HG02981 (cell line): Measurements from ENCODE around the gene WDR86.

Experiments
- ATAC-seq: cut with Tn5 transposase; IDR thresholded peaks from one replicate; pipeline ENCODE4 v1.9.1; 2021; ENCODE audit warnings: mild to moderate bottlenecking, moderate library complexity; ENCODE audit not compliant: unreplicated experiment

WDR86 gene

DNA sequence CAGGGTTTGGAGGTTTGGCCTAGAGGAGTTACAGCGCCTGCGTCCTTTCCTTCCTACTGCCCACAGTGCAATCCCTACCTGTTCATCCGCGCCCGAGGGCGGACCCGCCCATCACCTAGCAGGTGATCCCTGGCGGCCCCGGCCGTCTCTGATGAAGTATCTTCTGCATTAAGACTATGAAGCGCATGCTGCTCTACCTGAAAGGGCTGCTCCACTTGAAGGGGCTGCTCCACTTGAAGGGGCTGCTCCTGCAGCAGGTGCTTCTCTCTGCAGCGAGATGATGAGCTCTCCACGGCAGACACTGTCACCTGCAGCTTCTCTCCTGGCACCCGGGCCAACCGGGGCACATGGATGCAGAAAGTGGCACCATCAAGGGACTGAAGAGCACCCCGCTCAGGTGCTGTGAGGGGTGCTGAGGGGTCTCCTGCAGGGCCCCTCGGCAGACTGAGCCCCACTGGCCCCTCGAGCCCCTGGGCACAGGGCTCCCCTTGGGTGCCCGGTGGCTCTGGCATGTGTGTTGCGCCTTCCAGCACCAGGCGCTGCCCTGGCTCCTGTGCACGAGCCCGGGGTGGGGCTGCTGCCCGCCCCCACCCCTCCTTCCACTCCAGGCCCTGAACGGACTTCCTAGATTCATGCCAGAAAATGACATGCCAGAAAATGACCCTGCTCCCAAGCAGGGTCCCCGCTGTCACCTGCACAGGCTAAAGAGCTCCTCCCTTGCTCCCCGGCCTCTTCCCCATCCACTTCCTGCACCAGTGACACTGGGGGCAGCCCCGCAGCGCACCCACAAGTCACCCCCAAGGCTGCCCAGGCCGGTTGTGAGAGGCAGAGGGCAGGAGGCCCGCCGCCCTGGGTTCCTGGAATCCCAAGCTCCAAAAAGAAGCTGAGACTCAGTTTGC, 29.4 kb downstream of the WDR86 start:
- no peak for ATAC-seq

DNA sequence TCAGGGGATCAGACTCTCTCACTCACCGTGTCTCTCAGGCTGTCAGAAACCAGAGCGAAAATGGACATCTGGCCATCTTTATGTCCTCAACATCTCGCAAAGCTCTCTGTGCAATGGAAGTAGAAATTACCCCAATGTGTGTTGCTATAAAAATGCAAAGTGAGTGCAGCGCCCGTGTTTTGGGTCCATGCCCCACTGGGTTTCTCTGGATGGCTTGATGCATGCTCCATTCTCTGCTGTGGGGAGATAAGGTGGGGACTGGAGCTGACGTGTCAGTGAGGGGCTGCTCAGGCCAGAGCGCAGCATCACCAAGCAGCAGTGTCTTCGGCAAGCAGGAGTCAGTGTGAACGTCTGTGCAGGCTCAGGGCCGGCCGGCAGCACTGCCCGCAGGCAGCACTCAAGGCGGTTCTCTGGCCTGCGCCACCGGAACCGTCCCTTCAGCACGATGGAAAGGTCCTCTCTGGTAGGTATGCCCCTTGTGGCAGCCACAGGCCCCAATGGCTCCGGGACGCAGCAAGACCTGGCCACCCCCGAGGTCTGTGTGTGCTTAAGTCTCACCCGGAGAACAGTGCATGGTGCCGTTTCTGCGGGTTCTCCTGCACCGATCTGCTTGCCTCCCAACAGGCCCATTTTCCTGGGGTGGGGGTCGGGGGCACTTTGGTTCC, 30.2 kb downstream of the WDR86 start:
- ATAC-seq: no peak

DNA sequence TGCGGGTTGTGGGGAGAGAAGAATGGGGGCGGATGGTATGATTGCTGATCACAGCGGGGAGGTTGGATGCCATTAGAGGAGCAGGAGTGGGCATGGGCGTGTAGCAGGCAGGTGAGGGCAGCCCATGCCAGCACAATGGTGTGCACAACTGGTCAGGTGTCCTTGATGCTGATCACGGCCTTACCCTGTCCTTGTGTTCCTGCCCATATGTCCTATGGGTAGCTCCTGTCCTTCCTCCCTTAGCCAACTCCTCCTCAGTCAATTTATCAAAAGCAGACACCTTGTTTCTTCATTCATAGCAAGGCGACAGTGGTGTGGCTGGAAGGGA, 30.7 kb downstream of the WDR86 start:
- ATAC-seq: no peak

DNA sequence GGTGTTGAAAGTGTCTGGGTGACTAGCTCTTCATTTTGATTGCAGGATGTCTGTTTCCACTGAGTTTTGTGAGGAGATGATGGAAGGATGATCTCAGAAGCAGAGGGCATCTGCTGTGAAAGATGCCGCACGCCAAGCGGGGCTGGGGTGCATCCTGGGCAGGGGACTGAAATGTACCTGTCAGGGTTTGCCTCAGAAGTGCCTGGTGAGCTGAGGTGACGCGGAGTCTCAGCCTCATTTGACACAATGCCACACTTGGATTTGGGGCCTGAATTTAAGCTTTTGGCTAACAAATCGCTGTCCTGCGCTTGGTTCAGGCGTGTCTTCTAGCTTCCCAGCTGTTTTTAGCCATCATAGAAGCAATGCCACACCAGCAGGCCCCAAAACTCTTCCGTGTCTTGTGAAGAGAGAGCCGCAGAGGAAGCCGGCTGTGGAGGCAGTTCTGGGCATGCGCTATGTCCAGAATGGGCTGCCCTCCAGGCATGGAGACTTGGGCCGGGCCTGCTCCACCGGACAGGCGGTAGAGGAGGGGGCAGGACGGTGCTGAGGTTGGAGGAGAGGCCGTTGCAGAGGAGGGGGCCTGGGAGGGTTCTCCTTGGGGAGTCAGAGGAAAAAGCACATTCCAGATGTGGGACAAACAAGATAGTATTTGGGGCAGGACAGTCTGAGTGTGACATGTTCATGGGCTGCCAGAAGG, 31.2 kb downstream of the WDR86 start:
- no peak for ATAC-seq

DNA sequence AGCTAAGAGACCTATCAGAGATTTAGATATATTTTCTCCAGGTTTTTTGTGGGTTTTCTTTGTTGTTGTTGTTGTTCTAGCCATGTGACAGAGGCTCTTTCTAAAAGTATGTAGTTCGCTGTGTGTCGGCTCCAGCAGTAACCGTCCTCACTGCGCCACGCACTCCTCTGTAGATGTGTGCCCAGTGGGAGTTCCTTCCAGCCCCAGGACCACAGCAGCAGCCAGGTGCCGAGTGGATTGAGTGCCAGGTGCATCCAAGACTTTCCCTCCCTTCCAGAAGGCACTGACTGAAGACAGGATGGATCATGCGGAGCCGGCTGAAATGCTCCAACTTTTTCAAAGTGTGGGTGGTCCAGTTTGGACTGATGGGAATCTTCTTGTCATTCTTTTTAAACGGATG, 31.8 kb downstream of the WDR86 start:
- ATAC-seq: no peak

DNA sequence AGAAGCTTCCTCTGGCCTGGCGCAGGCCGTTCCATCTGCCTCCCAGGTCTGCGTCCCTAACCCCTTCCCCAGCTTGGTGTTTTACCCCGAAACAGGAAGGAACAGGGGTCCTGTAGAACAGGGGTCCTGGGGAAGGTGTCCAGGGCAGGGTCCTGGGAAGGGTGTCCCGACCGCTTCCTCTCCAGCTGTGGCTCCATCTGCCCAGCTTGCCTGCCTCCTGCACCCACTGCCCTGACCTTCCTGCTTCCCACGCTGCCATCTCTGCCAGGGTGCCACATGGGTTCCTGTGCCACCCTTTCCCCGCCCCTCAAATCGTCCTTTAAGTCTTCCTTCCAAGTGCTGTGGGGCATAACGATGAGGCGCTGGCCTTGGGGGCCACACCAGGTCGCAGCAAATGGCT, 32.4 kb downstream of the WDR86 start:
- no peak for ATAC-seq

DNA sequence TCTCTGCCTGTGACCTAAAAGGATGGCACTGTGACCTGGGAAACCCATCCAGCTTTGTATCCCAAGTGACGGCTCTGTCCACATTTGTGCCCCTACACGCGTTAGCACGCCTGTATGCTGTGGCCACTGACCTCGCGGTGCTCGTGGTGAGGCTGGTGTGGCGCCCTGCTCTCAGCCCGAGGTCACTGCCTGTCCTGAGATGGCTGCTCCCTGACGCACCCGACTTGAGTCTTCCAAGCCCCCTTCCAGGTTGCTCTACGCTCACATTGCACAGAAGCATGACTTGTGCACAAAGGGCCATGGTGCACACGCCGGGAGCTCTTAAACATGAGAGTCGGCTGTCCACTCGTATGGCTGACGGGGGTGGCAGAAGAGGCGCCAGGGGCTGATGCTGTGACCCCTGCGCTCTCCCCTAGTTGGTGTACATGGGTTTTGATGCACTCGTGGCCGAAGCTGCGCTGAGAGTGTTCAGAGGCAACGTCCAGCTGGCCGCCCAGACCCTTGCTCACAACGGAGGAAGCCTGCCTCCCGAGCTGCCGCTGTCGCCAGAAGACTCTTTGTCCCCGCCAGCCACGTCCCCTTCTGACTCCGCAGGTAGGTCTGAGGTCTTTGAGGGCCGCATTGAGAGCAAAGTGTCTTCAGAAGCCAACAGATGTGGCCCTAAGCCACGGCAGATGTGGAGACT, 33.5 kb downstream of the WDR86 start:
- ATAC-seq: no peak

DNA sequence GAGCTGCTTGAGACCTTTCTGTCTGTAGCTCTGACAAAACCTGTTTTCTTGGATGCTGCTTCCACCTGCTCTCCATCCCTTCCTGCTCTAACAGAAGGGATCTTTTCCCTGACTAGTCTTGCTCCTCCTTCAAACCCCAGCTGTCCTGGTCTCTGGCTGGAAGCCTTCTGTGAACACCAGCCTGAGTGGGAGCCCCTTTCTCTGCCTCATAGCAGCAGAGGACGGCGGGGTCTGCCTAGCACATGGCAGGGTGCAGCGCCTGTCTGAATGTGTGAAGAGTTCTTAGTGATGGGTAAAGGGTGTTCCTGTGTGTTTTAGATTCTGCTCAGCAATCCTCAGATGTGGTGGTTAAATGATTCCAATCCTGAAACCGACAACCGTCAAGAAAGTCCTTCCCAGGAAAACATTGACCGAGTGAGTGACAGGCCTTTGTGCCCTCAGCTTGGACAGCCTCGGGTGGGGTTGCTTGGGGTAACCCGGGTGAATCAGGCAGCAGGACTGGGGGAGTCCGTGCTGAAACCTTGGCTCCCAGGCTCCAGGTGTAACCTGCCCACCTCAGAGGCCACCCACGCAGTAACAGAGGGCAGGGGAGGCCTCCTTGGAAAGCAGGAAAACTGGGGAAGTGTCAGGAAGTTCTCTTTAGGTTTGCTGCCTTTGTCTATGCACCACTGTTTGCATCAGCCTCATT, 34.2 kb downstream of the WDR86 start:
- ATAC-seq: no peak

DNA sequence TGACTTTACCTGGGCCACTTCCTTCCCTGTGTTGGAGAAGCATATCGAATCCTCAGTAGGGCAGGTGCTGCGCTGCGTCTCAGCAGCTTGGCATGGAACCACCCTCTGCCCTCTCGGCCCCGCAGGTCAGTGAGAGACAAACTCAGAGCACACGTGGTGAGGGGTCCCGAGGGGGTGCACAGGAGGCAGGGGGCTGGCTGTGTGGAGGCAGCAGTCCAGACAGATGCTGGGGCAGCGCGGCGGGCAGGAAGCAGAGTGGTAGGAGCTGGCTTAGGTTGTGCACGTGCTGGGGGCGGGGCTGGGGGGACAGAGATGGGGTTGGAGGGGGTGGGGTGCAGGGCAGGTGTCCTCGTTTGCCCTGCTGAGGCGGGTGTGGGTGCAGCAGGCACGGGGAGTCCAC, 35.1 kb downstream of the WDR86 start:
- ATAC-seq: no peak

DNA sequence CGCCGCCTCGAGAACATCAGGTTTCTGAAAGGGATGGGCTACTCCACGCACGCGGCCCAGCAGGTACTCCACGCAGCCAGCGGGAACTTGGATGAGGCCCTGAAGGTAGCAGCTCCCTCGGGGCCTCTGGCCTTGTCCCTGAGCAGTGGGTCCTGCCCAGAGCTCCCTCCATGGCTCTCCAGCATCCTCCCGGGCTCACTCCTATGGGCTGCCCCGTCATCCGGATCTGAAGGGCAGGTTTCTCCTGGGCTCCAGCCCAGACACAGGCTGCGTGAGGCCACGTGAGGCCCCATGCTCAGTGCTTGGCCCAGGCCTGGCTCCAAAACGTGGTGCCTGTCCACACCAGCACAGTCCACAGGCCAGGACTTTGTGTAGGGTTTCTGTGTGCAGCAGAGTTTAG, 35.7 kb downstream of the WDR86 start:
- ATAC-seq: no peak

DNA sequence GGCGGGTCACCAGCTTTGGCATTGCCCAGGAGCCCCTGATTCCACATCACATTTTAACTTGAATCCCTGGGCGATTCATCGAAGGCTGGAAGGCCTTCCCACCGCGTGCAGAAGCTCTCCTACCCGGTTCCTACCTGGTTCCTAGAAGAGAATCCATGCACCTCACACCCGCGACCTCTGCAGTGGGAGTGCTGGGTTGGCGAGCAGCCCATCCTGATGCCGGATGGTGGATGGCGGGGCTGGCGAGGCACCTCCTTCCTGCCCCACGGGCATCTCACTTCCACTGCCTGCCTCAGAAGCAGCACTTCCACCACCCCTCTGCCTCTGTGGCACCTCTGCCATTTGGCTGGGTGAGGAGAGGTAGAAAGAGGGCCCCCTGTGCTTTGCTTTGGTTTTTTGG, 36.2 kb downstream of the WDR86 start:
- ATAC-seq: no peak

DNA sequence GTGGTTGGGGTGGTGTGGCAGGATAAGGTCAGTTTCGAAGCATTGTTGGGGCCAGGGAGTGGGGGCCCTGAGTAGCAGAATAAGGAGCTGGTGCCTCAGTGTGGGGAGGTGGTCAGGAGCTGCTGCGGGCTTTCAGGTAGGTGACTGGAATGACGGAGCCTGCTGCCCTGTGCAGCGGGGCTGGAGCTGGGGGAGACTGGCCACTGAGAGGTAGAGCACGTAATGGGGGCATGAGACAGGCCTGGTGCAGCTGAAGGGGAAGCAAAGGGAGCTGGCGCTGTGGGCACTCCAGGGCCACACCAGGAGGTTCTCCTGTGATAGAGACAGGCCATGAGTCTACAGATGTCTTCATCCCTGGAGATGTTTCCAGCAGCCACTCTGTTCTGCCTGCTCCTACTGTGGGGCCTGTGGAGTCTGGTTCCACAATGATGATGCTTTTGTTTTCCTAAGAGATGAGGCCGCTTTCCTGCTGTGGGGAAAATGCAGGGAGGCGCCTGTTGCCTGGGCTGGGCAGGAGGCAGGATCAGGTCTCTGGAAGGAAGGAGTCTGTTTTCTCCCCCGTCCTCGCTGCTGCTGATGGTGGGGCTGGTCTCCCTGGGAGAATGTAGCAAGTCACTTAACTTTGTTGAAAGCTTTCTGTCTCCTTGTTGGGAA, 37.1 kb downstream of the WDR86 start:
- ATAC-seq: no peak

DNA sequence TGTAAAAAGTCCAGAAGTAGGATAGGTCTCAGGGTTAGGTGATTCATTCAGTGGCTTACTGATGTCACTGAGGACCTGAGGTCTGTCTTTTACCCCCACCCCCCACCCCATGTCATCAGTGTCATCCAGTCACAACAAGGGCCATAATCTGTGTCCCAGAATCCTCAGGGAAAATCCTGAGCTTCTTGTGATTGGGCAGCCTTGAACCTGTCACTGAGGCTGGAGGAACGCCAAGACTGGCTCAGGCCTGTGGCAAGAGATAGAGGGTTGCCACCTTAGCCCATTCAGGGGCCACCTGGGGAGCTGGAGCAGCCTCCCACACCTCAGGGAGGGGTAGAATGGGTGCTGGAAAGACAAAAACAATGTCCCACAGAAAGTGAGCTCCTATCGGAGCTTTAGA, 38.6 kb downstream of the WDR86 start:
- no peak for ATAC-seq

DNA sequence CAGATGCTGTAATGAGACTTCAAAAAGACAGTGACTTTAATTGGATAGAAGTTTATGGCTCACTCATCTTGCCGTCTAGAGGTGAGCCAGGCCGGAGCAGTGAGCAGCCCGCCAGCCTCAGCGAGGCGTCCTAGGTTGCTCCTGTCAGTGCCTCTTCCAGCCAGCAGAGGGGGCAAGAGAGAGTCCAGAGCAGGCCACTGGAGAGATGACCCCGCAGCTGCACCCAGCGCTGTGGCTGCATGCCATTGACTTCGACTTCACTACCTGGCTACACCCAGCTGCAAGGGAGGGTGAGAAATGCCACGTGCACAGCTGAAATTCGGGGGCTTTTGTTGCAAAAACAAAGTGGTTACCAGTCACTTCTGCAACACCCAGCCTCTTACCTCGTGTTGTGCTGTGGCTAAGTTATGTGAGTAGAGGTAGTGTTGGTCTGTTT, 41.7 kb downstream of the WDR86 start:
- peak; percentile 98 for ATAC-seq

DNA sequence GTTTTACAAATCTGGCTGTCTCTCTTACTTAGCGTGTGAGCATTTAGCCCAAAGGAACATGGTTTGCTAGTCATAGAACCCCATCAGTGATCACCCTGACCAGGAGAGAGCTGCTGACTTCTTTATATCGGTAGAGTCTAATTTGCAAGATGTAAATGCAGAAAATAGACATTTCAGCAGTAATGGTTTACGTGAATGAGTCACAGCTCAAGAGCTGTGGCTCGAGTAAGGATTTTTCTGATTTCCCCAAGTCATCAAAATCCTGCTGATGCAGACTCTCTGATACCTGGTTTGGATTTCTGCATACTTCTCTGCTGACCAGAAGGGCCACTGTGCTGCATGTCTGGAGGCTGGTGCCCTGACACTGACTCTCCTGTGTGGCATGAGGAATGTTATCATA, 42.6 kb downstream of the WDR86 start:
- no peak for ATAC-seq

DNA sequence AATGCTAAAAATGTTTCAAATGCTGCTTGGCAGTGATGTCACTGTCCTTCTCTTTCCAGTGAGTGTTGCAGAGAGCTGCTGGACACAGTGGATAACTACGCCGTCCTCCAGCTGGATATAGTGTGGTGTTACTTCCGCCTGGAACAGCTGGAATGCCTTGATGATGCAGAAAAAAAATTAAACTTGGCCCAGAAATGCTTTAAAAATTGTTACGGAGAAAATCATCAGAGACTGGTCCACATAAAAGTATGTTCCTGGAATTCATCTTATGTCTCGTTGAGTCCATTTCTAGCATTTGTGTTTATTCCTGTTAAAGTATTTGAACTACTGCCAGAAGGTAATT, 43.0 kb downstream of the WDR86 start:
- no peak for ATAC-seq

DNA sequence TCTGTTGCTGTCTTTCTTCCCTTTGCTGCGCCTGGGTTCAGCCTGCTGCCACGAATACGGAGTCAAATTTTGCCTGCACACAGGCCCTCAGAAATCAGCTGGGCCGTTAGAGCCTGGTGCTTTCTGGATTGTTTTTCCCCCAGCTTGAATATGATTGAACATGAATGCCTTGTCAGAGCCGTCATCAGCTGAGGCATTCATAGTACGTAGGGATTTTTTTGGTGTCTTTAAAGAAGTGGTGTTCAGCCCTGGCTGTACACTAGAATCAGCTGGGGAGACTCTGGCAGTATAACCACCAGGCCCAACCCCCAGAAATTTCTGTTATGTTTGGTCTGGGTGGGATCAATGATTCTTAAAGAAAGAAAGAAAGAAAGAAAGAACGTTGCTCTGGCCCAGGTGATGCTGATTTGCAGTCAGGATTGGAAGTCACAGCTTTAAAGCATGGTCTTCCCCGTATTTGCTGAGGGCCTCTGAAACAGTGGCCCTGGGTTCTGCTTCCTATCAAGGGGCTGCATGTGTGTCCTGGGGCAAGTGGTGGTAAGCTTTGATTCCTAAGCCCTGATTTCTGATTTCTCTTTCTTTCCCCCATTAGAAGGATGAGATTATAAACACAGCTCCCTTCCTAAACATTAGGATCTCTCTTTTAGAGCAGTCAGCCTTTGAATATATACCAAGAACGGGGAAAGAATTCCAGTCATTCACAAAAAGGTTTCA, 43.5 kb downstream of the WDR86 start:
- no peak for ATAC-seq

DNA sequence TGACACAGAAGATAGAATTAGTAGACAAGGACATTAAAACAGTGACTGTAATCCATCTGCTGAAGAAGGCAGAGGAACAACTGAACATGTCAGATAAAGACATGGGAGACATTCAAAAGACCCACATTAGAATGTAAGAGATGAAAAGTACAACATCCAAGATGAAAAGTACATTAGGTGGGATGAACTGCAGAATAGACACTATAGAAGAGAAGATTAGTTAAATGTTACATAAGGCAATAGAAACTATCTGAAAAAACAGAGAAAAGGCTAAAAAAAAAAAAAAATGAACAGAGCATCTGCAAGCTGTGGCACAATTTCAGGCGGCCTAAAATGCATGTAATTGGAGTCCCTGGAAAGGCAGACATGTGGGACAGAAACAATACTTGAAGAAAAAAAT, 46.7 kb downstream of the WDR86 start:
- ATAC-seq: no peak

DNA sequence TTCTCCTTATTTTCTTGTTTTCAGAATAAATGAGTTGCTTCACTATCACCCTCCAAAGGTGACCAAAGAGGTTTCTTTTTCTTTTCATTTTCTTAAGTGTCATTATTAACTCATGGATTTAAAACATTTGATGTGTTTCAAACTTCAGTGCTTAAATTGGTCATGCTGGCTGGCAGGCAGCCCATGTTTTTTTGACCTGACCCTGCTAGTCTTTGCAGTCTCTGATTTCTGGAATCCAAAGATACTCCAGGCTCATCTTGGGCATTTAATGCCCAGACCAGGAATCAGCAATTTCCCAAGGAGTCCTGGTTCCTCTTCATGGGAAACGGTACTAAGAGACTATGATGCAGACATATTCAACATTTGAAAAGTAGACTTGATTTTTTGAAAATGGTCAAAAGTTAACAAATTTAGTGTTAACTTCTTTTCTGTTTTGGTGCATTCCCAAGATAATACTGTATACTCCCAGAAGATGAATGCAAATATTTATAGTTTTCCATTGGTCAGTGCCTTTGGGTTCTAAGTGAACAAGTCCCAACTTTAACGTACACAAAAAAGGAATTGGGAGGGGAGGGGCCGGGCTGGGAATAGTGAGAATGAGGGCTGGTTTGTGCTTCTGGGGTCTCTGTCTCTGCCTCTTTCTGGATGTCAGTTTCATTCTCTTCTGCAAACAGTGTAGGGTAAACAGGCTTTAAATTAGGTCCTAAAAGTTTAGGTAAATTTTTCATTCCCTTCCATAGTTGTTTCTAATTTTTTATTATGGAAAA, 48.5 kb downstream of the WDR86 start:
- ATAC-seq: no peak
